MCF 10A (cell line): ENCODE results near the gene PPP2R5C. TPM values are rescaled to one million over a fixed set of nuclear protein-coding genes. Genes with fewer than 3 reads are reported as not detected.

Experiments used
- BruUV-seq: library from RNA; stranded (reverse); fragments of 400-500 nt; replicated peaks from 2 replicates; lab custom pipeline; 2021; lab: Mats Ljungman, UMichigan
- CTCF ChIA-PET: fragments of 300-600 bp; sonication (Branson Sonifier 250); formaldehyde crosslinking; extraction: SDS; loops from one replicate; lab custom pipeline; 2021; ENCODE audit warnings: antibody characterized with exemption, inconsistent platforms; lab: Yijun Ruan, JAX
- POLR2A ChIA-PET: fragments of 300-600, 350-650 bp; sonication (Branson Sonifier 250); formaldehyde crosslinking; extraction: SDS; loops from one replicate; lab custom pipeline; 2020; ENCODE audit warnings: antibody characterized with exemption, inconsistent platforms; lab: Yijun Ruan, JAX
- DNase-seq: peaks from one replicate; pipeline ENCODE4 v3.0.0-alpha.2; 2018; ENCODE audit not compliant: unreplicated experiment
- H3K27ac Mint-ChIP-seq: one replicate; pipeline ENCODE4 v1.8.0; 2022; ENCODE audit warnings: mild to moderate bottlenecking, low read depth, mixed read lengths; ENCODE audit not compliant: unreplicated experiment
- H3K27me3 Mint-ChIP-seq: one replicate; pipeline ENCODE4 v1.8.0; 2022; ENCODE audit warnings: mixed read lengths; ENCODE audit not compliant: insufficient read depth, unreplicated experiment
- H3K36me3 Mint-ChIP-seq: one replicate; pipeline ENCODE4 v1.8.0; 2022; ENCODE audit warnings: mild to moderate bottlenecking, moderate library complexity, mixed read lengths; ENCODE audit not compliant: insufficient read depth, unreplicated experiment
- H3K4me1 Mint-ChIP-seq: one replicate; pipeline ENCODE4 v1.8.0; 2022; ENCODE audit warnings: mixed read lengths; ENCODE audit not compliant: insufficient read depth, unreplicated experiment
- H3K4me3 Mint-ChIP-seq: one replicate; pipeline ENCODE4 v1.8.0; 2022; ENCODE audit warnings: mild to moderate bottlenecking, moderate library complexity, mixed read lengths; ENCODE audit not compliant: unreplicated experiment
- H3K9me3 Mint-ChIP-seq: one replicate; pipeline ENCODE4 v1.8.0; 2022; ENCODE audit warnings: mixed read lengths; ENCODE audit not compliant: unreplicated experiment
- intact Hi-C: fragments of 100-400 bp; cut with micrococcal nuclease; formaldehyde crosslinking; loops from 2 replicates; pipeline ENCODE4 v1.14.1; 2022
- total RNA-seq: library from RNA; stranded (reverse); gene quantifications from 2 replicates; pipeline ENCODE4 v1.2.3, GENCODE V29; 2022
- TF ChIP-seq, protein P1 (sequence below): fragments of 200-600 bp; IDR thresholded peaks from one replicate; pipeline ENCODE4 v1.8.0; 2022; ENCODE audit warnings: antibody characterized with exemption, mild to moderate bottlenecking; ENCODE audit not compliant: unreplicated experiment

Gene PPP2R5C
- total RNA-seq, 1 experiment from 2014 or later, result 118 TPM

DNA sequence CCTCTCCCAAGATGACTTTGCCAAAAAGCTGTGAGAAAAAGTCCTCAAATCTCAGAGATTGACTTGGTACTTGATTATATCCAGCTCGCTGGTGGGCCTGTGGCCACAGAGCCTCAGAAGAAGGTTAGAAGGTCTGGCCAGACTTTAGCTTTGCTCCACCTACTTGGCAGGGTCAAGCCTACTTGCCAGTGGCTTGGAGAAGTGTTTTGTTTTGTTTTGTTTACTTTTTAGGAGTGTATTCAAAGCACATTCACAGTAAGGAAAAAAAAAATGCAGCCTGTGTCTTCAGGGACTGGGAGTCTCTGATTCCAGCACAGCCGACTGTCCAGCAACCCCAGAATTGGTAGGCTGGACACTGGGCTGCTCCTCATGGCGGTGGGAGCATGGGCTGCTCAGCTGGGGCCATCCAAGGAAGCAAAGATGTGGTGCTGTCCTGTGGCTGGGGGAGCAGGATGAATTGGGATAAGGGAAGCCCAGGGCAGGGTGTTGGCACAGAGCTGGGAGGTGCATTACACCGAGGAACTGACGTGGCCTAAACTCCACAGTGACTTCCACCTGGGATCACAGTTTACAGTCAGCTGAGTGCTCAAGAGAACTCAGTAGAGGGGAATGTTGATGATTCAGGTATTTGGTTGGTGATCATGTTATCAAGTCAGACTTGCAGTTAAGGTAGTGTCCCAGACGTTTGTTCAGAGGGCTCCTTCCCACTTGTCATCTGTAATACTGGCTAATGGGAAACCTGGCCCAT lies 73.5 kb downstream of the PPP2R5C start:
- Mint-ChIP-seq H3K9me3 (no peaks in the 10 kb centered on the region), H3K4me3 (no peak overlapping the region), H3K36me3 (peaks cover 13% of the 10 kb centered on the region), H3K27ac (peak overlapping the region; percentile 78), H3K27me3 (no peaks in the 10 kb centered on the region), H3K4me1 (peaks cover 6% of the 10 kb centered on the region)
- TF ChIP-seq, protein P1, sequence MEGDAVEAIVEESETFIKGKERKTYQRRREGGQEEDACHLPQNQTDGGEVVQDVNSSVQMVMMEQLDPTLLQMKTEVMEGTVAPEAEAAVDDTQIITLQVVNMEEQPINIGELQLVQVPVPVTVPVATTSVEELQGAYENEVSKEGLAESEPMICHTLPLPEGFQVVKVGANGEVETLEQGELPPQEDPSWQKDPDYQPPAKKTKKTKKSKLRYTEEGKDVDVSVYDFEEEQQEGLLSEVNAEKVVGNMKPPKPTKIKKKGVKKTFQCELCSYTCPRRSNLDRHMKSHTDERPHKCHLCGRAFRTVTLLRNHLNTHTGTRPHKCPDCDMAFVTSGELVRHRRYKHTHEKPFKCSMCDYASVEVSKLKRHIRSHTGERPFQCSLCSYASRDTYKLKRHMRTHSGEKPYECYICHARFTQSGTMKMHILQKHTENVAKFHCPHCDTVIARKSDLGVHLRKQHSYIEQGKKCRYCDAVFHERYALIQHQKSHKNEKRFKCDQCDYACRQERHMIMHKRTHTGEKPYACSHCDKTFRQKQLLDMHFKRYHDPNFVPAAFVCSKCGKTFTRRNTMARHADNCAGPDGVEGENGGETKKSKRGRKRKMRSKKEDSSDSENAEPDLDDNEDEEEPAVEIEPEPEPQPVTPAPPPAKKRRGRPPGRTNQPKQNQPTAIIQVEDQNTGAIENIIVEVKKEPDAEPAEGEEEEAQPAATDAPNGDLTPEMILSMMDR, result no peak
- DNase-seq, result no peak
- ChIA-PET CTCF (no interaction called here), POLR2A (interaction anchor here (1.1 kb wide), 1 partner anchor 9 kb away, joined by 4 read pairs; no protein-coding TSS in a partner anchor)
- BruUV-seq, result no TSS peak
- intact Hi-C loops, result no loop called here

GRCh38 chr14:101835566-101835965 lies 74.1 kb downstream of the PPP2R5C start:
- no peak overlapping the region for H3K4me3 Mint-ChIP-seq
- intact Hi-C loops, result no loop called here
- no peak for DNase-seq
- H3K9me3 Mint-ChIP-seq, result no peaks in the 10 kb centered on the region
- no peaks in the 10 kb centered on the region for H3K27me3 Mint-ChIP-seq
- peaks cover 6% of the 10 kb centered on the region for H3K4me1 Mint-ChIP-seq
- peaks cover 19% of the 10 kb centered on the region for H3K36me3 Mint-ChIP-seq
- H3K27ac Mint-ChIP-seq, result no peak overlapping the region
- no TSS peak for BruUV-seq
- ChIA-PET POLR2A (interaction anchor here (1.1 to 2.3 kb wide), 2 partner anchors 9 to 26 kb away, joined by 4 to 8 read pairs; no protein-coding TSS in a partner anchor), CTCF (no interaction called here)
- TF ChIP-seq, protein P1, result no peak

- Mint-ChIP-seq H3K27ac (no peak overlapping the region), H3K27me3 (no peaks in the 10 kb centered on the region), H3K36me3 (peaks cover 20% of the 10 kb centered on the region), H3K4me1 (peaks cover 6% of the 10 kb centered on the region), H3K9me3 (no peaks in the 10 kb centered on the region), H3K4me3 (no peak overlapping the region)
- POLR2A ChIA-PET, result interaction anchor here (2.3 kb wide), 1 partner anchor 26 kb away, joined by 8 read pairs; no protein-coding TSS in a partner anchor
- BruUV-seq, result no TSS peak
- DNase-seq, result no peak
- CTCF ChIA-PET, result interaction anchor here (0.6 to 0.7 kb wide), 2 partner anchors 65 to 137 kb away, joined by 3 read pairs; no protein-coding TSS in a partner anchor
- TF ChIP-seq, protein P1, result no peak
- intact Hi-C loops, result no loop called here
These were observed 74.6 kb downstream of the PPP2R5C start for GRCh38 chr14:101836135-101836534.

GRCh38 chr14:101838476-101838875 lies 77.0 kb downstream of the PPP2R5C start:
- no TSS peak for BruUV-seq
- Mint-ChIP-seq H3K27ac (no peak overlapping the region), H3K4me1 (peaks cover 6% of the 10 kb centered on the region), H3K36me3 (peaks cover 14% of the 10 kb centered on the region), H3K9me3 (no peaks in the 10 kb centered on the region), H3K4me3 (no peak overlapping the region), H3K27me3 (no peaks in the 10 kb centered on the region)
- ChIA-PET POLR2A (no interaction called here), CTCF (no interaction called here)
- intact Hi-C loops, result no loop called here
- no peak for DNase-seq
- TF ChIP-seq, protein P1, result no peak
